HepG2 (cell line): ENCODE measurements around the gene SNRPD2. TPM values are rescaled to one million over a fixed set of nuclear protein-coding genes. Genes with fewer than 3 reads are reported as not detected.

ENCODE experiments used
- HNRNPL ChIP-seq: fragments of 200-400 bp; formaldehyde crosslinking; IDR thresholded peaks from 2 replicates; pipeline ENCODE4 v1.6.1; 2017; ENCODE audit warnings: mild to moderate bottlenecking, low read depth, low read length
- ISL2 ChIP-seq: sonication (generic); formaldehyde crosslinking; IDR thresholded peaks from 2 replicates; pipeline ENCODE4 v1.5.0; 2020; ENCODE audit warnings: missing genetic modification reagents
- JDP2 ChIP-seq: sonication (generic); formaldehyde crosslinking; IDR thresholded peaks from 2 replicates; pipeline ENCODE4 v1.8.1; 2022; ENCODE audit warnings: missing genetic modification reagents, borderline replicate concordance
- MXI1 ChIP-seq: IDR thresholded peaks from 3 replicates; pipeline ENCODE4 v1.6.1; 2012; ENCODE audit warnings: low read depth, low read length, inconsistent platforms, borderline replicate concordance
- NR2F1 ChIP-seq, 2 experiments: fragments of 450-650 bp in 1 of 2; formaldehyde crosslinking in 1 of 2; IDR thresholded peaks; 2 replicates each; pipeline versions ENCODE4 v1.5.0 to v1.6.1; 2016 to 2020; ENCODE audit warnings: mild to moderate bottlenecking in 1 of 2, missing compliant biosample characterization in 1 of 2, missing genetic modification reagents in 1 of 2, moderate library complexity in 1 of 2
- PLRG1 ChIP-seq: fragments of 450-650 bp; conservative IDR thresholded peaks from 2 replicates; pipeline ENCODE4 v1.6.1; 2016
- RARG ChIP-seq: sonication (generic); formaldehyde crosslinking; IDR thresholded peaks from 2 replicates; pipeline ENCODE4 v1.4.0; 2020; ENCODE audit warnings: low read depth, mild to moderate bottlenecking, missing genetic modification reagents
- RXRA ChIP-seq: sonication (generic); formaldehyde crosslinking; IDR thresholded peaks from 2 replicates; pipeline ENCODE4 v1.5.1; 2020; ENCODE audit warnings: missing genetic modification reagents
- SMYD3 ChIP-seq: sonication (generic); formaldehyde crosslinking; IDR thresholded peaks from 2 replicates; pipeline ENCODE4 v1.8.1; 2023; ENCODE audit warnings: mild to moderate bottlenecking, missing genetic modification reagents
- SNAI1 ChIP-seq: sonication (generic); formaldehyde crosslinking; IDR thresholded peaks from 2 replicates; pipeline ENCODE4 v1.5.0; 2020; ENCODE audit warnings: mild to moderate bottlenecking, missing genetic modification reagents, borderline replicate concordance
- THYN1 ChIP-seq: sonication (generic); formaldehyde crosslinking; IDR thresholded peaks from 2 replicates; pipeline ENCODE4 v1.8.1; 2023; ENCODE audit warnings: low read depth, mild to moderate bottlenecking, moderate library complexity, missing genetic modification reagents, borderline replicate concordance
- ZMYM4 ChIP-seq: sonication (generic); formaldehyde crosslinking; IDR thresholded peaks from 2 replicates; pipeline ENCODE4 v1.8.1; 2023; ENCODE audit warnings: mild to moderate bottlenecking, missing genetic modification reagents
- ZNF136 ChIP-seq: sonication (generic); formaldehyde crosslinking; IDR thresholded peaks from 2 replicates; pipeline ENCODE4 v1.8.1; 2022; ENCODE audit warnings: low read depth, mild to moderate bottlenecking, moderate library complexity, missing genetic modification reagents
- ZNF720 ChIP-seq: sonication (generic); formaldehyde crosslinking; IDR thresholded peaks from 2 replicates; pipeline ENCODE4 v1.4.0; 2020; ENCODE audit warnings: missing genetic modification reagents
- ZNF724P ChIP-seq: sonication (generic); formaldehyde crosslinking; IDR thresholded peaks from 2 replicates; pipeline ENCODE4 v1.8.0; 2022; ENCODE audit warnings: missing genetic modification reagents, borderline replicate concordance
- ZNF782 ChIP-seq: sonication (generic); formaldehyde crosslinking; IDR thresholded peaks from 2 replicates; pipeline ENCODE4 v1.4.0; 2020; ENCODE audit warnings: missing genetic modification reagents, mild to moderate bottlenecking, borderline replicate concordance
- ZNF788 ChIP-seq: sonication (generic); formaldehyde crosslinking; IDR thresholded peaks from 2 replicates; pipeline ENCODE4 v1.5.0; 2020; ENCODE audit warnings: mild to moderate bottlenecking, missing genetic modification reagents, borderline replicate concordance
- polyA plus RNA-seq, 8 experiments: library from polyadenylated mRNA; depleted of rRNA in 3 of 8; stranded (reverse) in 7 of 8; unstranded in 1 of 8; fragments of >200 nt; fragmentation: Illumina TruSeq in 4 of 8; extraction: Trizol in 4 of 8; gene quantifications; 2 replicates each; pipeline versions ENCODE4 v1.2.1 to v1.2.3, GENCODE V29; 2011 to 2016; ENCODE audit warnings: low read depth in 4 of 8, missing spikeins in 1 of 8, mixed read lengths in 1 of 8; ENCODE audit not compliant: insufficient read depth in 1 of 8
- total RNA-seq, 5 experiments: library from RNA; depleted of rRNA; stranded (reverse); fragments of >200 nt; fragmentation: Illumina TruSeq; extraction: Trizol; gene quantifications; 2 replicates each; pipeline ENCODE4 v1.2.3, GENCODE V29; 2016; ENCODE audit warnings: low read depth in 1 of 5
- TF ChIP-seq, protein P1 (sequence below): sonication (generic); formaldehyde crosslinking; IDR thresholded peaks from 2 replicates; pipeline ENCODE4 v1.4.0; 2020; ENCODE audit warnings: missing genetic modification reagents, borderline replicate concordance
- TF ChIP-seq, protein P2 (sequence below): sonication (generic); formaldehyde crosslinking; conservative IDR thresholded peaks from 2 replicates; pipeline ENCODE4 v1.8.0; 2022; ENCODE audit warnings: low read depth, missing genetic modification reagents
- TF ChIP-seq, protein P3 (sequence below): sonication (generic); formaldehyde crosslinking; IDR thresholded peaks from 2 replicates; pipeline ENCODE4 v1.5.1; 2020; ENCODE audit warnings: missing genetic modification reagents, mild to moderate bottlenecking, borderline replicate concordance
- TF ChIP-seq, protein P4 (sequence below): sonication (generic); formaldehyde crosslinking; IDR thresholded peaks from 2 replicates; pipeline ENCODE4 v1.5.0; 2020; ENCODE audit warnings: missing genetic modification reagents, mild to moderate bottlenecking, borderline replicate concordance

SNRPD2 gene
- total and polyA plus RNA-seq, 2 of the 13 experiments (the other 11 are each of a cell fraction or from before 2014, with no cell fraction given): 299 to 485 TPM

DNA sequence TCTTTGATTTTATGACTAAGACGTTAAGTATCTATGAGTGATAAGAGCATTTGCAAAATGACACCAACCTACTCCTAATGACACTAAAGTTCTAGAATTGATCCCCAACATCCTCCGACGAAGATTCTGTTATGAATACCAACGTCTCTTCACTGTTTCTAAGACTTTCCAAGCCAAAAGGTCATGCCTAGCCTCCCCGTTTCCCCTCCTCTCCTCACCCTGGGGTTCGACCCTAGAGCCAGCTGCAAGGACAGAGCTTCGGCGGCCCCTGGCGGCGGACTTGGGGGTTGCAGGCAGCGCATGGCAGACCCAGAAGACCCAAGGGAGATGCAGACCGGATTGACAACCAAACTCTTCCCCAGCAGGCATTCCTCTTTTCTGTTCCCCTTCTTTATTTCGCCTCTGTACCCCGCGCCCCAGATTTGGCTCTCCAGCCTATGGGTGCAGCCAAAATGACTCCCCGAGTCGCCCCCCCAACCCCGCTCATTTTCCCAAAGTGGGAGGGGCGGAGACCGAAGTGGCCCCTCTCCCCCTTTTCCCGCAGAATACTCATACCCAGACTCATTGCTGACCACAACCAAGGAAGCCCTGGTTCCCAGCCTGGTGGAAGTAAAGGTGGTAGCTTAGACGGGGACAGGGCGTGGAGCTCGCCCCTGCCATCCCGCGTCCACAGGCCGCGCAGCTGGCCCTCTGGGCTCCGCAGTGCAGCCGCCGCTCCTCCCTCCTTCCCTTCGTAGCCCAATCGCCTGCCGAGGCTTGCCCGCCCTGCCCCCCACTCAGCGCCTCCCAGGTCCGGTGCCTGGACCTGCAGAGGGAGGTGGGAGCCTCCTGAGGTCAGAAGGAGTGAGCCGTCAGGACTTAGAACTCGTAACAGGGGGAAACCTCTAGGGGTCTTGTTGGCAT, 48.5 kb downstream of the SNRPD2 start (continued):
- TF ChIP-seq, protein P1, sequence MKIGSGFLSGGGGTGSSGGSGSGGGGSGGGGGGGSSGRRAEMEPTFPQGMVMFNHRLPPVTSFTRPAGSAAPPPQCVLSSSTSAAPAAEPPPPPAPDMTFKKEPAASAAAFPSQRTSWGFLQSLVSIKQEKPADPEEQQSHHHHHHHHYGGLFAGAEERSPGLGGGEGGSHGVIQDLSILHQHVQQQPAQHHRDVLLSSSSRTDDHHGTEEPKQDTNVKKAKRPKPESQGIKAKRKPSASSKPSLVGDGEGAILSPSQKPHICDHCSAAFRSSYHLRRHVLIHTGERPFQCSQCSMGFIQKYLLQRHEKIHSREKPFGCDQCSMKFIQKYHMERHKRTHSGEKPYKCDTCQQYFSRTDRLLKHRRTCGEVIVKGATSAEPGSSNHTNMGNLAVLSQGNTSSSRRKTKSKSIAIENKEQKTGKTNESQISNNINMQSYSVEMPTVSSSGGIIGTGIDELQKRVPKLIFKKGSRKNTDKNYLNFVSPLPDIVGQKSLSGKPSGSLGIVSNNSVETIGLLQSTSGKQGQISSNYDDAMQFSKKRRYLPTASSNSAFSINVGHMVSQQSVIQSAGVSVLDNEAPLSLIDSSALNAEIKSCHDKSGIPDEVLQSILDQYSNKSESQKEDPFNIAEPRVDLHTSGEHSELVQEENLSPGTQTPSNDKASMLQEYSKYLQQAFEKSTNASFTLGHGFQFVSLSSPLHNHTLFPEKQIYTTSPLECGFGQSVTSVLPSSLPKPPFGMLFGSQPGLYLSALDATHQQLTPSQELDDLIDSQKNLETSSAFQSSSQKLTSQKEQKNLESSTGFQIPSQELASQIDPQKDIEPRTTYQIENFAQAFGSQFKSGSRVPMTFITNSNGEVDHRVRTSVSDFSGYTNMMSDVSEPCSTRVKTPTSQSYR (CRISPR knock-in tag): peak; percentile 93
- no peak for TF ChIP-seq JDP2 (CRISPR knock-in tag)
- TF ChIP-seq ZNF136 (CRISPR knock-in tag): no peak
- TF ChIP-seq RARG (CRISPR knock-in tag): no peak
- TF ChIP-seq, protein P2, sequence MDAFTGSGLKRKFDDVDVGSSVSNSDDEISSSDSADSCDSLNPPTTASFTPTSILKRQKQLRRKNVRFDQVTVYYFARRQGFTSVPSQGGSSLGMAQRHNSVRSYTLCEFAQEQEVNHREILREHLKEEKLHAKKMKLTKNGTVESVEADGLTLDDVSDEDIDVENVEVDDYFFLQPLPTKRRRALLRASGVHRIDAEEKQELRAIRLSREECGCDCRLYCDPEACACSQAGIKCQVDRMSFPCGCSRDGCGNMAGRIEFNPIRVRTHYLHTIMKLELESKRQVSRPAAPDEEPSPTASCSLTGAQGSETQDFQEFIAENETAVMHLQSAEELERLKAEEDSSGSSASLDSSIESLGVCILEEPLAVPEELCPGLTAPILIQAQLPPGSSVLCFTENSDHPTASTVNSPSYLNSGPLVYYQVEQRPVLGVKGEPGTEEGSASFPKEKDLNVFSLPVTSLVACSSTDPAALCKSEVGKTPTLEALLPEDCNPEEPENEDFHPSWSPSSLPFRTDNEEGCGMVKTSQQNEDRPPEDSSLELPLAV (CRISPR knock-in tag): no peak
- 0 out of 2 replicates have a peak, but pooled peaks have one; percentile 19 for TF ChIP-seq HNRNPL
- TF ChIP-seq MXI1: peak; percentile 39; the same call in 1 of the 3 replicates
- TF ChIP-seq RXRA: no peak
- no peak for TF ChIP-seq NR2F1 (CRISPR knock-in tag; IDR thresholded peaks at IDR 0.05)
- no peak for TF ChIP-seq THYN1 (CRISPR knock-in tag)
- no peak for TF ChIP-seq ZNF782 (CRISPR knock-in tag)
- TF ChIP-seq, protein P3, sequence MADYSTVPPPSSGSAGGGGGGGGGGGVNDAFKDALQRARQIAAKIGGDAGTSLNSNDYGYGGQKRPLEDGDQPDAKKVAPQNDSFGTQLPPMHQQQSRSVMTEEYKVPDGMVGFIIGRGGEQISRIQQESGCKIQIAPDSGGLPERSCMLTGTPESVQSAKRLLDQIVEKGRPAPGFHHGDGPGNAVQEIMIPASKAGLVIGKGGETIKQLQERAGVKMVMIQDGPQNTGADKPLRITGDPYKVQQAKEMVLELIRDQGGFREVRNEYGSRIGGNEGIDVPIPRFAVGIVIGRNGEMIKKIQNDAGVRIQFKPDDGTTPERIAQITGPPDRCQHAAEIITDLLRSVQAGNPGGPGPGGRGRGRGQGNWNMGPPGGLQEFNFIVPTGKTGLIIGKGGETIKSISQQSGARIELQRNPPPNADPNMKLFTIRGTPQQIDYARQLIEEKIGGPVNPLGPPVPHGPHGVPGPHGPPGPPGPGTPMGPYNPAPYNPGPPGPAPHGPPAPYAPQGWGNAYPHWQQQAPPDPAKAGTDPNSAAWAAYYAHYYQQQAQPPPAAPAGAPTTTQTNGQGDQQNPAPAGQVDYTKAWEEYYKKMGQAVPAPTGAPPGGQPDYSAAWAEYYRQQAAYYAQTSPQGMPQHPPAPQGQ (CRISPR knock-in tag): no peak
- no peak for TF ChIP-seq PLRG1
- 0 out of 2 replicates have a peak, but pooled peaks have one; percentile 25 for TF ChIP-seq ZMYM4 (CRISPR knock-in tag)
- TF ChIP-seq ISL2 (CRISPR knock-in tag): peak; percentile 27; the same call in 1 of the 2 replicates
- TF ChIP-seq SNAI1: no peak
- no peak for TF ChIP-seq ZNF724P (CRISPR knock-in tag)
- TF ChIP-seq SMYD3 (CRISPR knock-in tag): no peak
- no peak for TF ChIP-seq ZNF720
- TF ChIP-seq, protein P4, sequence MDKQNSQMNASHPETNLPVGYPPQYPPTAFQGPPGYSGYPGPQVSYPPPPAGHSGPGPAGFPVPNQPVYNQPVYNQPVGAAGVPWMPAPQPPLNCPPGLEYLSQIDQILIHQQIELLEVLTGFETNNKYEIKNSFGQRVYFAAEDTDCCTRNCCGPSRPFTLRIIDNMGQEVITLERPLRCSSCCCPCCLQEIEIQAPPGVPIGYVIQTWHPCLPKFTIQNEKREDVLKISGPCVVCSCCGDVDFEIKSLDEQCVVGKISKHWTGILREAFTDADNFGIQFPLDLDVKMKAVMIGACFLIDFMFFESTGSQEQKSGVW (CRISPR knock-in tag): no peak
- TF ChIP-seq ZNF788 (CRISPR knock-in tag): 0 out of 2 replicates have a peak, but pooled peaks have one; percentile 27
